Astrocyte of the cerebellum (primary cell): ENCODE measurements around the gene KCTD5.
A peak's percentile ranks its signal among the peaks of the same experiment; 100 is the strongest.
"Not testable (repeated sequence)": the region's sequence is repeated elsewhere in the genome, so short reads cannot be mapped to it uniquely, and the experiment has no call there.

Experiments used
- DNase-seq: peaks from one replicate; pipeline ENCODE4 v3.0.0-alpha.2; 2011; ENCODE audit warnings: low read depth
- H3K4me3 ChIP-seq: 2 replicates; pipeline ENCODE4 v1.5.1; 2011; ENCODE audit warnings: mild to moderate bottlenecking, low read depth, low read length, moderate library complexity
- CTCF ChIP-seq: IDR thresholded peaks from 2 replicates; pipeline ENCODE4 v1.5.1; 2012; ENCODE audit warnings: low read length, low read depth, moderate library complexity, mild to moderate bottlenecking; ENCODE audit errors: missing control alignments
- in situ Hi-C: cut with HindIII; loops from 2 replicates; pipeline ENCODE4 v1.10.0; 2017; ENCODE audit warnings: low sequenced_read_pairs

KCTD5 gene

GRCh38 chr16:2692251-2692947, 10.1 kb downstream of the KCTD5 start:
- in situ Hi-C loops = no loop called here
- H3K4me3 ChIP-seq = no peak overlapping the region

GRCh38 chr16:2692948-2693651, 10.8 kb downstream of the KCTD5 start:
- H3K4me3 ChIP-seq = no peak overlapping the region
- in situ Hi-C loops = no loop called here
- peak; percentile 46 for DNase-seq
- TF ChIP-seq CTCF = no peak

More at GRCh38 chr16:2692251-2692947, 10.1 kb downstream of the KCTD5 start:
- no peak for TF ChIP-seq CTCF
- no peak for DNase-seq

- in situ Hi-C loops, H3K4me3 ChIP-seq, DNase-seq: not testable (repeated sequence)
Measured at GRCh38 chr16:2696601-2697250, 14.4 kb downstream of the KCTD5 start.

GRCh38 chr16:2697401-2697948, 15.2 kb downstream of the KCTD5 start:
- DNase-seq = no peak
- in situ Hi-C loops = no loop called here
- no peak overlapping the region for H3K4me3 ChIP-seq
- no peak for TF ChIP-seq CTCF

GRCh38 chr16:2698103-2698870, 16.0 kb downstream of the KCTD5 start:
- DNase-seq = no peak
- no peak overlapping the region for H3K4me3 ChIP-seq
- no peak for TF ChIP-seq CTCF
- in situ Hi-C loops = no loop called here

- DNase-seq = no peak
- in situ Hi-C loops = no loop called here
- no peak for TF ChIP-seq CTCF
- H3K4me3 ChIP-seq = no peak overlapping the region
Measured at GRCh38 chr16:2698965-2699750, 16.8 kb downstream of the KCTD5 start.
